Inferior parietal cortex (tissue), 1 donor: Measurements from ENCODE around the gene MACROD2.

Experiments
- DNase-seq: peaks from one replicate; pipeline ENCODE4 v3.0.0-alpha.2; 2016; ENCODE audit errors: extremely low spot score

MACROD2 gene

GRCh38 chr20:16052456-16052855, 2057.1 kb downstream of the MACROD2 start:
- DNase-seq, result no peak

GRCh38 chr20:16054985-16055384, 2059.7 kb downstream of the MACROD2 start:
- no peak for DNase-seq

- DNase-seq, result no peak
These were observed 2062.3 kb downstream of the MACROD2 start for GRCh38 chr20:16057651-16058050.

DNA sequence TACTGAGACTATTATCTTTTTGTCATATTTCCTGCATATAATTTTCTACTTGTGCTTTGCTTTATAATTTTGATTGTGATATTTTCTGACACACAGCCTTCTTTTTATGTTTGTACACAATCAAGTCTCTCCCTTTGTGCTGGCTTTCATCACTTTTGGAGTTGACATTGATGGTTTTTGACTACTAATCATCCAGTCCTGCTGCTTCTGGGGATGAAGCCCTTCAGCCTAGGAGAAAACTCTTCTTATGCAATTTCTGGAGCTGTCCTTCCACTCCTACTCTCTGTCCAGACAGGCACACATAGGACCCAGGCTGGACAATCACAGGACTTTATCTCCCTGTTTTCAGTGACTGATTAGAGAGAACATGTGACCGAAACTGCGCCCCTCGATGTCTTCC, 2063.0 kb downstream of the MACROD2 start:
- no peak for DNase-seq

DNA sequence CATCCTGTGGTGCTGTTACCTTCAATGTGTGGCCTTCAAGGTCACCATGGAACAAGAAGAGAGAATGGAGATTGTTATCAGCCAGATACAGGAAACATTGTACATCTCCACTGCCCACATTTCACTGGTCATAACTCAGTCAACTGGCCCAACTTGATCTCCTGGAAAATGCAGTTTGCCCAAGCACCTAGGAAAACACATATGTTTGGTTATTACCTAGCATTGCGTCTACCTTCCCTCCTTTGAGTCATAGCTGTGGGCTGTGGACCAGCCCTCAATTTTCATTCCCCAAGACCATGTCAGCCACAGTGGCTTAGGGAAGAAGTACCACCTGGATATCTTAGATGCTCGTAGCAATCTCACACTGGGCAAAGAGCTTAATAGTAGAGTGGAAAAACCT, 2064.5 kb downstream of the MACROD2 start:
- no peak for DNase-seq

GRCh38 chr20:16061351-16061750, 2066.0 kb downstream of the MACROD2 start:
- no peak for DNase-seq

DNA sequence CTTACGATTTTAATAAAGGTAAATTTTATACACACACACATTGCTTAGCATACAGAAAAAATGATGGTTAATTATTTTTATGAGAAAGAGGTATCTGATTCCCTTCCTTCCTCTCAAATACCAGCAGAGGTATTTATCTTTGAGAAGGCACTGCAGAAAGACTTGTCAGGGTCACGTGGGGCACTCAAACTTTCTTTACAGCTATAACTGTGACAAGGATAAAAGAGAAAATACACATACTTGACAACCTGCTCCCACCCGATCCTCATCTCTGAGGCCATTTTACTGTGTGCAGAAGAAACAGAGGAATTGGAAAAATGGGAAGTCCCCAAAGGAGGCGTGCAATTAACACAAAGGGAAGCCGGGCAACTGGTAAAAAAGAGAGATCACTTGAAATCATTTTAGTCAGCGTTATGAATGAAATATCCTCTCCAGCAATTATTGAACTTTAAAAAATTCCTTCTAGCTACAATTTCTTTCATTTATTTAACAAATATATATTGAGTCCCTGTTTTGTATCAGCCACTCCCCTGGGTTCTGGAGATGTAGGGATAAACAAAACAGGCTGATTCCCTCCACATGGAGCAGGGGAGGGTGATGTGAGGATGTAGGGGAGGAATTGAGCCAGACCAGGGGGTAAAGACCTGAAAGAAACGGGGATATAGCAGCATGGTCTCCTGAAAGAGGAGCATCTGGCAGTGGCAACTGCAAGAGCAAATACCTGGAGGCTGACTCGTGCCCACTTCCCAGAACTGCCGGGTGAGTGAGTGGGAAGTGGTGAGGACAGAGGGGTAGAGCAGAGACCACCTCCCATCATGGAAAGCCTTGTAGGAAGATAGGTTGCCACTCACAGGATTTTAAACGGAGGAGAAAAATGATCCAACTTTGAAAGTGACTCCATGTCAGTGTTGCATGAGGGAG, 2067.6 kb downstream of the MACROD2 start:
- DNase-seq, result no peak

GRCh38 chr20:16063881-16064280, 2068.6 kb downstream of the MACROD2 start:
- DNase-seq, result no peak

GRCh38 chr20:16064989-16065707, 2069.8 kb downstream of the MACROD2 start:
- peak; percentile 42 for DNase-seq

GRCh38 chr20:16066571-16066970, 2071.3 kb downstream of the MACROD2 start:
- no peak for DNase-seq

GRCh38 chr20:16069389-16070010, 2074.2 kb downstream of the MACROD2 start:
- no peak for DNase-seq

DNA sequence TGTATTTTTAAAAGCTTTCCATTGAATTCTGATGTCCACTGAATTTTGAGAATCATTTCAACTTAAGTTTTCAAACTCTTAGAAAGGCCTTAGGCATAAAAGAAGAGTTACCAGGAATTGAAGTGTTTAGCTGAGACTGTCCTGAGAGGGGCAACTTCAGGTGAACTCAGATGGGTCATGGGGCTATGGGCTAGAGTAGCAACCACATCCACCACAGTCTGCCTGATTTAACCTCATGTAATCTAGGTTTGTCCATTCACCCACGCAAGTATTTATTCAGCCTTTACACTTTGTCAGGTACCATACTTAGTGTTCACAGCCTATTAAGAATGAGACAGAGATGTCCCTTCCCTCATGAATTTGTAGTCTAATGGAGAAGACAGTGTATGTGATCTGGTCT, 2076.9 kb downstream of the MACROD2 start:
- no peak for DNase-seq

- no peak for DNase-seq
These were observed 2083.0 kb downstream of the MACROD2 start for GRCh38 chr20:16078172-16078898.

- no peak for DNase-seq
These were observed 2086.1 kb downstream of the MACROD2 start for GRCh38 chr20:16081421-16081820.

DNA sequence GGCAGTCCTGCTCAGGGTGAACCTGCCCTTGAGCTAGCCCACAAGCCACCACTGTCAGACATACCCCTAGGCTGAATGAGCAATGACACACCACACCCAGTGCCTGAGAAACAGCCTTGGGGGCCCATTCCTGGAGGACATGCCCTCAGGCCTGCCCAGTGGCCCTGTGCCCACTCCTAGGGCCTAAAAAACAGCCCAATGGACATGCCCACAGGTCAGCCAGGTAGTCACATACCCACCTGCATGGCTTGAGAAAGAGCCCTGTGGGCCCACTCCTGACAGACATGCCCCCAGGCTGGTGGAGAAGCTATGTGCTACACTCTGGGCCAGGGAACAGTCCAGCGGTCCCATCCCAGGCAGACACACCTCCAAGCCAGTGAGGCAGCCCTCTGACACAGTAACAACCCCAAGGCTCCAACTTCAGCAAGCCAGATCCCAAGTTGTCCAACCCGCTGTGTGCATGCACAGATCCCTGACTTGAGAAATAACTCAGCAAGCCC, 2086.8 kb downstream of the MACROD2 start:
- no peak for DNase-seq

- no peak for DNase-seq
These were observed 2088.4 kb downstream of the MACROD2 start for GRCh38 chr20:16083639-16084280.

DNA sequence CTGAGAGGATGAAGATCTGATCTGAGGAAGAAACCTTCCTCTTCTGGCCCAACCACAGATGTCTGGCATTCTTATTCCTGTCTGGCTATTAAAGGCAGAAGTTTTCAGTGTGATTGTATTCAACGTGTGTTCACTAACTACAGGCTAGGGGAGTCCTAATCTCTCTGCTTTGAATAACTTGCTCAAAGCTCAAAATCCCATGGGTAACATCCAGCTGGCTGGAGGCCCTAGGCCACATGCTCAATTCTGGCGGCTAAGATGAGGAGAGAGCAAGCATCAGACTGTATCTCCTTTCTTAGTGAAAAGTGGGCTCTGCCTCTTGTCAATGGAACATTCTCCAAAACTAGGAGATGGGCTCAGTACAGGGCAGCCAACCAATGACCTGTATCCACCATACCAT, 2099.9 kb downstream of the MACROD2 start:
- no peak for DNase-seq

- no peak for DNase-seq
These were observed 2101.5 kb downstream of the MACROD2 start for GRCh38 chr20:16096756-16097326.

GRCh38 chr20:16097788-16098187, 2102.5 kb downstream of the MACROD2 start:
- no peak for DNase-seq

- DNase-seq, result no peak
These were observed 2103.7 kb downstream of the MACROD2 start for GRCh38 chr20:16098890-16099639.
